Central memory CD8-positive, alpha-beta T cell (primary cell): ENCODE data around the gene BRD3OS.

ENCODE experiments used
- ATAC-seq: fragments of 150-1000 bp; cut with Tn5 transposase; replicated peaks from 2 replicates; pipeline ENCODE4 v1.10.0; 2022; ENCODE audit warnings: mild to moderate bottlenecking, moderate FRiP score, moderate number of reproducible peaks; ENCODE audit not compliant: poor library complexity, severe bottlenecking; ENCODE audit errors: extremely low read depth
- DNase-seq, 2 donors: peaks; one replicate each; pipeline ENCODE4 v3.0.0; 2021; ENCODE audit warnings: low spot score in 2 of 2
- H3K27ac Mint-ChIP-seq: one replicate; pipeline ENCODE4 v1.8.0; 2022; ENCODE audit warnings: low read depth, mild to moderate bottlenecking, moderate library complexity, mixed read lengths
- H3K27me3 Mint-ChIP-seq: one replicate; pipeline ENCODE4 v1.8.0; 2022; ENCODE audit warnings: mixed read lengths
- H3K36me3 Mint-ChIP-seq: one replicate; pipeline ENCODE4 v1.8.0; 2022; ENCODE audit warnings: mild to moderate bottlenecking, moderate library complexity, mixed read lengths; ENCODE audit not compliant: insufficient read depth
- H3K4me1 Mint-ChIP-seq: one replicate; pipeline ENCODE4 v1.8.0; 2022; ENCODE audit warnings: mixed read lengths
- H3K4me3 Mint-ChIP-seq: one replicate; pipeline ENCODE4 v1.8.0; 2022; ENCODE audit warnings: mild to moderate bottlenecking, moderate library complexity, mixed read lengths
- H3K9me3 Mint-ChIP-seq: one replicate; pipeline ENCODE4 v1.8.0; 2022; ENCODE audit warnings: mixed read lengths

BRD3OS gene

DNA sequence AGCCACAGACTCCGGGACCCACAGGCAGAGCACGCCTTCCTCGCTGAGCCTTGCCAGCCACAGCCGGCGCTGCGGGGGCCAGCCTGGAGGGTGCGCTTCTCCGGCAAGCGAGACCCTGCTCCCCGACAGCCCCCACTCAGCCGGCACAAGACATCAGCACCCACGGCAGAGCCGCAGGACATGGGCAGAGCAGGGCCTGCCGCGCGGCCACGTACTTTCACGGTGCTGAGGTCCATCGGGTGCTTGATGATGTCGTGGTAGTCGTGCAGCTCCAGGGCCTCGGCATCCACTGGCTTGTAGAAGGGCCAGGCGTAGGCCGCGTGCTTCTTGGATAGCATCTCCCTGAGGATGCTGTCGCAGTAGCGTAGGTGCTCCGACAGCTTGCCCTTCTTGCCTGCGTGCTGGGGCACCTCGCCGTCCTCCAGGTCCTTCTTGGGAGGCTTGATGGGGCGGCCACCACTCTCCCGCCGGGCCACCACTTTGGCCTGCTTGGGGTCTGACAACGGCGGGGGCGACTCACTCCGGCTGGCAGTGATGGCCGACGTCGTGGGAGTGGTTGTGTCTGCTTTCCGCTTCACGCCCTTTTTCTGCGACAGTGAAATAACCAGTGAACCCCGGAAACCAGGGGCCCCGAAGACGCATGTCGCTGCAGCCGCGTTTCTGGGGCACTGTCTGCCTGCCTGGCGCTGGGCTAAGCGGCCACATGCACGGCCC, 22.7 kb downstream of the BRD3OS start:
- Mint-ChIP-seq H3K9me3 (no peaks in the 10 kb centered on the region), H3K36me3 (peaks cover 31% of the 10 kb centered on the region), H3K4me3 (no peak overlapping the region), H3K27ac (no peak overlapping the region), H3K4me1 (no peaks in the 10 kb centered on the region), H3K27me3 (no peaks in the 10 kb centered on the region)
- no peak for DNase-seq
- no peak for ATAC-seq

DNA sequence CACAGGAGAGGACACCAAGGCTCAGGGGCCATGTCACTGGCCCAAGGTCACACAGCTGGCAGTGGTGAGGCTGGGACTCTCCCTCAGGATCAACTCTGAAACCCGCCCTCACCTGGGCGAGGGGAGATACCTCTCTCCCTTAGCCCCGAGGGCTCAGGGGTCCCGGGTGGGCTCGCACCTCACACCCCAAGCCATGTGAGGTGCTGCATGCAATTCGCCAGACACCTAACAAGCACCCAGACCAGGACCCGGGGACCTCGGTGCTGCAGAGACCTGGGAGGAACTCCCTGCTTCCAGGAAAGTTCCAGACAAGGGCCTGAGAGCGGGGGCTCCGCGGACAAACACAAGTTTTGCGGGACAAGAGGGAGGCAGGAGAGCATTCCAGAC, 23.3 kb downstream of the BRD3OS start:
- ATAC-seq = no peak
- Mint-ChIP-seq H3K9me3 (no peaks in the 10 kb centered on the region), H3K27me3 (no peaks in the 10 kb centered on the region), H3K36me3 (peaks cover 30% of the 10 kb centered on the region), H3K4me1 (no peaks in the 10 kb centered on the region), H3K27ac (no peak overlapping the region), H3K4me3 (no peak overlapping the region)
- no peak for DNase-seq

DNA sequence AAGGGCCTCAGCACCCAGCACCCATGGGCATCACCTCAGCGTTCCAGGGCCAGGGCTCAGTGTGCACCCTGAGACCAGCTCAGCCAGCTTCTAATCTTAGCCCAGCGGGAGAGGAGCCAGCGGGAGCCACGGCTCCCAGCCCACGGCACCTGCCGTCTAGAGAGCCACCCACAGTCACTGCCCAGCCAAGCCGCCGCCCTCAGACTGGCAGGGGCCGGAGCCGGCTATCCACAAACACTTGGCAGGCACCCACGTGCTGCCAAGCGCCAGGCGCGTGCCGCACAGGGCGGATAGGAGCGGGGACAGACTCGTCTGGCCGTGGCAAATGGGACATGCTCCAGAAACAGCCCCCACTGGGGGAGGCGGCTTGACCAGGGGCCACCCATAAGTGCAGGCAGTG, 24.0 kb downstream of the BRD3OS start:
- peaks cover 30% of the 10 kb centered on the region for H3K36me3 Mint-ChIP-seq
- H3K9me3 Mint-ChIP-seq = no peaks in the 10 kb centered on the region
- H3K4me1 Mint-ChIP-seq = no peaks in the 10 kb centered on the region
- no peaks in the 10 kb centered on the region for H3K27me3 Mint-ChIP-seq
- H3K4me3 Mint-ChIP-seq = no peak overlapping the region
- ATAC-seq = no peak
- H3K27ac Mint-ChIP-seq = no peak overlapping the region
- no peak for DNase-seq

DNA sequence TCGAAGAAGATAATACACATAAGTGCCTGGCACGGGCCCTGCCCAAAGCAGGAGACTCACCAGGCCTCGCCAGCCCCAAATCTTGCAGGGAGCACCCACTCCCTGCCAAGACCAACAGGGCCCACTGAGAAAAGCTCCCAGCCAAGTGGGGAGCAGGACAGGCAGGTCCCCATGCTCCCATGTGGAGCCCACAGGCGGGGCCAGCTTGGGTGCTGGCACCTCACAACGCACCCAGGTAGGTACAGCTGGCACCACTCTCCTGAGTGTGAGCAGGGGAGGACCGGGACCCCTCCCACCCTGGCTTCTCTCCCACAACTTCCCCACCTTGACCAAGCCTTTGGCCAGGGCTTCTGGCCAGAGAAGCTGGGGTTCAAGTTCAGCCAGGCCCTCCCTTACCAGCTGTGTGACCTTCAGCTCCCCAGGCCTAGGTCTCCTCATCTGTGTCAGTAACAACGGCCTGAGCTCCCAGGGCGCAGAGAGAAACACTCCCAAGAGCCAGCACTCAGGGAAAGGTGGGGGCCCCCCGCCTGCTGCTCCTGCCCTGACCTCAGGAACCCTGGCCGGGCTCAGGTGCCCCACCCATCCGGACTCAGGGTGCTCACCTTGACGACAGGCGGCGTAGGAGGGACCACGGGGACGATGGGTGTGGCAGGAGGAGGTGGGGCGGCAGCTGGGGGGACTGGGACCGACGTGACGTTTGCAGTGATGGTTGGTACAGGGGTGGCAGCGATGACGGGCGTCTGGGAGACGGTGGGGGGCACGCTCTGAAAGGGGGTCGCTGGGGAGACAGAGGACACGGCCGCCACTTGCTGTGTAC, 24.7 kb downstream of the BRD3OS start:
- Mint-ChIP-seq H3K36me3 (peaks cover 30% of the 10 kb centered on the region), H3K9me3 (no peaks in the 10 kb centered on the region), H3K4me3 (no peak overlapping the region), H3K4me1 (no peaks in the 10 kb centered on the region), H3K27me3 (no peaks in the 10 kb centered on the region), H3K27ac (no peak overlapping the region)
- no peak for ATAC-seq
- DNase-seq = no peak

DNA sequence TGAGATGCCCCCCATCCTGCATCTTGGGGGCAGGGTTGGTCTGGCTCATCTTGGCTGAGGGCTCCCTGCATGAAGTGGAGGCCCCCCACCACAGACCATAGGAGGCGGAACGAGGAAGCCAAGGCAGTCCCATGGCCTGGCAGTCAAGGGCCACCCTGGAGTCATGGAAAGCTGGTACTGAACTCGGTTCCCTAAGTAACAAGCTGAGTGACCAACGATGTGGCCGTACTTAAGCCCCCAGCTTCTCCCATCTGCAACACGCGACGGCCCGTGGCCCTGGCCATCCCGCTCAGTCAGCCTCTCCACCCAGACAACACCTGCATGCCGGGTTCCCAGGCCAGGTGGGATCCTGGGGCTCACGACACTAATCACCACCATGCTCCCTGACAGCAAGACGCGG, 25.4 kb downstream of the BRD3OS start:
- no peak for ATAC-seq
- DNase-seq = no peak
- no peak overlapping the region for H3K27ac Mint-ChIP-seq
- no peak overlapping the region for H3K4me3 Mint-ChIP-seq
- peaks cover 30% of the 10 kb centered on the region for H3K36me3 Mint-ChIP-seq
- no peaks in the 10 kb centered on the region for H3K27me3 Mint-ChIP-seq
- no peaks in the 10 kb centered on the region for H3K4me1 Mint-ChIP-seq
- H3K9me3 Mint-ChIP-seq = no peaks in the 10 kb centered on the region

DNA sequence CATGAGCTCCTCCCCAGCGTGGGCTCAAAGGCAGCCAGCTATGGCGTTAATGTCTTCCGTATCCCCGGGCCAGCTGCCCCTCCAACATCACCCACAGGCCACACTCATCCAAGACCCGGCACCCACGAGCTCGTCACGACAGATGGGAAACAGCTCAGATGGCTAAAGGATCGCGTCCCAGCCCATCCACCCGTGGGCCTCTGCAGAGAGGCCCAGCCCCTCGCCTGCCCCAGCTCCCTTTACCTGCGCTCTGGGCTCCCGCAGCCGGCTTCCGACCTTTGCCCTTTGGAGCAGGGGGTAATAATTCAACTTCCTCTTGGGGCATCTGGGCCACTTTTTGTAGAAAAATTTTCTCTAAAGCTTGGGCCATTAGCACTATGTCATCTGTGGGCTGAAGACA, 26.0 kb downstream of the BRD3OS start:
- no peak overlapping the region for H3K4me3 Mint-ChIP-seq
- DNase-seq = no peak
- H3K4me1 Mint-ChIP-seq = peaks cover 3% of the 10 kb centered on the region
- H3K27ac Mint-ChIP-seq = no peak overlapping the region
- ATAC-seq = no peak
- H3K36me3 Mint-ChIP-seq = peaks cover 30% of the 10 kb centered on the region
- H3K9me3 Mint-ChIP-seq = no peaks in the 10 kb centered on the region
- no peaks in the 10 kb centered on the region for H3K27me3 Mint-ChIP-seq

DNA sequence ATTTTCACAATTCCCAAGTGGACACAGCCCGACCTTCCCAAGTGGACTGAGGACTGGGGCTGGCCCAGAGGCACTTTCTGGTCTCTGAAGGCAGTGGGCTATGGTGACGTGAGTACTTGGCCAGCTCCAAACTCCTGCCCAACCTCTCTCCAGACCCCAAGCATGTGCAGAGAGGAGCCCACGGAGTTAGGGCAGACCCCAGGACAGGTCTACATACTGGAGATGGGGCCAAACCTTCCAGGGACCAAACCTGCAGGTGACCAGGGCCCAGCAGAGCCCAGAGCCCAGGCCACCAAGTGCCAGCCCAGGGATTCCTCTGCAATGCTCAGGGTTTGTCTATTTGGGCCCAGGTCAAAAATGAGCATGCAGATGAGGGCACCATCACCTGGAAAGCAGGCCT, 27.2 kb downstream of the BRD3OS start:
- no peak overlapping the region for H3K27ac Mint-ChIP-seq
- DNase-seq (no peak), ATAC-seq (no peak)
- no peaks in the 10 kb centered on the region for H3K27me3 Mint-ChIP-seq
- no peaks in the 10 kb centered on the region for H3K9me3 Mint-ChIP-seq
- H3K36me3 Mint-ChIP-seq = peaks cover 29% of the 10 kb centered on the region
- no peak overlapping the region for H3K4me3 Mint-ChIP-seq
- H3K4me1 Mint-ChIP-seq = peaks cover 14% of the 10 kb centered on the region

DNA sequence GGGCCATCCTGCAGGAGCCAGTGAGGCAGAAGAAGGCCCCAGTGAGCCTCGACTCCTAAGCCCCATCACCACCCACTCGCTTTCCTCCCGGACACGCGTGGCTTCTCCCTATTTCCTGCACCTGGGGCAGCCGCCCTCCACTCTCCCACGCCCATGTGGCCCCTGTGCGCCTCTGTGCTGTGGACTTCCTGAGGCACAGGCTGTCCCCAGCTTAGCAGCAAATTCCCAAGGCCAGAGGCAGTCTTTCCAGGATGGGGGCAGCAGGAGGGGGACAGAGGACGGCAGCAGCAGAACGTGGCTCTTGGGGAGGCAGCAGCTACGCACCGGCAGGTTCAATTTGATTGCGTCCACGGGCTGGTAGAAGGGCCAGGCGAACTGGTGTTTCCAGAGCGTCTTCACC, 27.7 kb downstream of the BRD3OS start:
- no peak for DNase-seq
- H3K4me1 Mint-ChIP-seq = peaks cover 14% of the 10 kb centered on the region
- H3K27ac Mint-ChIP-seq = no peak overlapping the region
- no peak for ATAC-seq
- no peak overlapping the region for H3K4me3 Mint-ChIP-seq
- no peaks in the 10 kb centered on the region for H3K9me3 Mint-ChIP-seq
- no peaks in the 10 kb centered on the region for H3K27me3 Mint-ChIP-seq
- peaks cover 30% of the 10 kb centered on the region for H3K36me3 Mint-ChIP-seq

DNA sequence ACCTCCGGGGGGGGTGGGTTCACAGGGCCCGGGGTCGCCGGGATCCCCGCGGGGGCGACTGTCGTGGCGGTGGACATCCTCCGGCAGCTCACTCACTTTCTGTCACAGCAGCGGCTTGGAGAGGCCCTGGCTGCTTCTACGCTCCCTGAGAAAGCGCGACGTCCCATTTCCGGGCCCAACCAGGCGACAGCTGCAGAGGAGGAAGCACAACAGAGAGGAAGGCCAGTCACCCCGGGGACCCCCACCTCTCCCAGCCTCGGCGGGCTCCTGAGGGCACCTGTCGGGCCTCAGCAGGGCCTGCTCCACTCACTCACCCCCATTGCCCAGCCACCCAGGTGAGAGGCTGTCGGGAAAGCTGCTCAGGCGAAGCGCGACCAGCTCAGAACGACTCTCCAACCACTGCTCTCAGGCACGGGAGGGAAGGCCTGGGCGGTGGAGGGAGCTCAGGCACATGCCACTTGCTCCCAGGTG, 28.2 kb downstream of the BRD3OS start:
- Mint-ChIP-seq H3K4me1 (peaks cover 15% of the 10 kb centered on the region), H3K27ac (no peak overlapping the region), H3K27me3 (no peaks in the 10 kb centered on the region), H3K4me3 (no peak overlapping the region), H3K36me3 (peaks cover 30% of the 10 kb centered on the region), H3K9me3 (no peaks in the 10 kb centered on the region)
- DNase-seq (no peak), ATAC-seq (no peak)

DNA sequence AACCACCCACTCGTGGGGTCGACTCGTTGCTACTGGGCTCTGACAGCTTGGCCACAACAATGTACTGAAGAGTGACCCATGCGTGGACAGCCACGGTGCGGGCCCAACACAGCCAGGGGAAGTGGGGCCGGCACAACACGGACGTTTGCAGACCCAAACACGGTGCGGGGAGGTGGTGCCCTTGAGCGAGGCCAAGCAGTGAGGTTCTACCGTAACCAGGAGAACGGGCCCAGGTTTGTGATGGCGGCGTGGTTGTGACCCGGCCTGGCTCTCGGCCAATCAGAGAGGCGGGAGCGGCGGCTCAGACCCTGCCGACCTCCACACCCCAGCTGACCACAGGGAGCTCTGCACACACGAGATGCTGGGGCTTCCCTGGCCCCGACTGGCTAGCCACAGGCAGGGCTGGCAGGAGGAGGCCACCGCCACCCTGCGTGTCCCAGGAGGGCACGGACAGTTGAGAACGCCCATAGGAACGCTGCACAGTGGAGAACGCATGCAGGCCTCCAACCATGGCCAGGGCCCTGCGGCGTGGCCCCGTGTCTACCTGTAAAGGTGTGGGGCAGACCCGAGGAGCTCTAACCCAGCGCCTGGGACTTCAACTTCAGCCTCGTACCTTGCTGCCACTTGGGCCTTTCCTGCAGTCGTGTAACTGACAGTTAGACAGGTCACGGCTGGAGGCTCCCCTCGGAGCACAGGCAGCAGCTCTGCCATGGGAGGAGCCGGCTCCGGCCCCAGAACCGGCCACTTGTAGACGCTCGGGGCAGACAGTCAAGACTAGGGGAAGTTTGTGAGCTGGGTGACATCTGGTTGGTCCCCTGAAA, 28.9 kb downstream of the BRD3OS start:
- H3K9me3 Mint-ChIP-seq = no peaks in the 10 kb centered on the region
- H3K36me3 Mint-ChIP-seq = peaks cover 28% of the 10 kb centered on the region
- H3K4me3 Mint-ChIP-seq = no peak overlapping the region
- peaks cover 23% of the 10 kb centered on the region for H3K4me1 Mint-ChIP-seq
- ATAC-seq (no peak), DNase-seq (no peak)
- H3K27ac Mint-ChIP-seq = no peak overlapping the region
- H3K27me3 Mint-ChIP-seq = no peaks in the 10 kb centered on the region

DNA sequence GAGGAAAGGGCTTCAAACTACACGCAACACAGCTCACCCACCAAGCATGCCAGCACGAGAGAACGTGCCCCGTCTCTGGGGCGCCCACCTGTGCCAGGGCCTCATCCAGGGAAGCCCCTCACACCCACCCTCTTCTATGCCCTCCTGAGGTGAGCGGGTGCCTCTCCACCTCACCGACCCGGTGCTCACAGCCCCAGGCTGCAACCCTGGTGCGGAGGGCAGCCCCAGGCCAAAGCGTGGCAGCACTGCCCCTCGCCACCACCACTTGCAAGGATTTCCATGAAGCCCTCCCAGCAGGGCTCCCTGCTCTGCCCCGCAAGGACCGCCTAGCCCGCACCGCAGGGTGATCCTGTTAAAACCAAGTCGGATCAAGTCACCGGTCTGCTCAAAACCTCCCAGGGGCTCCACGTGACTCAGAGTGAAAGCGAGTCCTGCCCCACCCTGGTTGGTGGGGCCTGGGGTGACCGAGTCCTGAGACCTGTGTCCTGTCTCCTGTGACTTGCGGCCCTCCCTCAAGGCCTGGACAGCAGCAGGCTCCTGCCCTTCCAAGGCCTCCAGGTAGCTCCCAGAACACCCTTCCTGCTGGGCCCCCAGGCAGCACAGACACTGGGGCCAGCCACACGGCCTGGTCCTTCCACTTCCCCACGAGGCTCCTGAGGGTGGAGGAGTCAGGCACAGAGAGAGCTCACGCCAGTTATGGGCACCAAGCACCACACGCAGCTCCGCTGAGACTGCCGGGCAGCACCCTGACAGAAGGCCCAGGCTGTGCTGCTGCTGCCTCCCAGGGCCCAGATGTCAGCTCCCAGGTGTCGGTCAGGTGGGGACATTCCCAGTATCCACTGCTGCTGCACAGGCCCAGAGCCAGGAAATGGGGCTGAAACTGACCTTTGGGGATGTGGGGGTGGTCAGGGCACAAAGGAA, 29.9 kb downstream of the BRD3OS start:
- peaks cover 24% of the 10 kb centered on the region for H3K36me3 Mint-ChIP-seq
- no peak for ATAC-seq
- no peak for DNase-seq
- H3K27me3 Mint-ChIP-seq = no peaks in the 10 kb centered on the region
- peaks cover 32% of the 10 kb centered on the region for H3K4me1 Mint-ChIP-seq
- H3K9me3 Mint-ChIP-seq = no peaks in the 10 kb centered on the region
- H3K4me3 Mint-ChIP-seq = no peak overlapping the region
- H3K27ac Mint-ChIP-seq = no peak overlapping the region

DNA sequence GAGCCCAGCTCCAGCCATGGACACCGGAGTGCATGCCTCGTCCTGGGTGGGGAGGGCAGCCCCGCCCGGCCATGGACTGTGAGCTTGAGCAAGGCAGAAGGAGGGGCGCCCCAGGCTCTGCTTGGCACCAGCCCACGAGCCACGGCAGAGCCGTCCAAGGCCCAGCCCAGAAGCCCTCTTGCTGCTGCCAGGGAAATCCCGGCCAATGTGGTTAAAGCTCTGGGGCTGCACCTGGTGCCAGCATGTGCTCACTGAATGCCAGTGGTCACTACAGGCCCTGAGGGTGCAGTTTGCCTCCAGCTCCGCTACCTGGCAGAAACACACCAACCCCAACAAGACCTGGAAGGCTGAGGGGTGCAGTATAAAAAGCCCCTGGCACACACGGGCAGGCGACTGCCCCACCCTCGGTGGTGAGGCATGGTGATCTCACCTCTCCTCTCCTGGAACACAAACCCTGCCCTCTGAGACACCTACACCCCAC, 30.7 kb downstream of the BRD3OS start:
- Mint-ChIP-seq H3K27me3 (no peaks in the 10 kb centered on the region), H3K4me1 (peaks cover 38% of the 10 kb centered on the region), H3K4me3 (no peak overlapping the region), H3K27ac (no peak overlapping the region), H3K36me3 (peaks cover 23% of the 10 kb centered on the region), H3K9me3 (no peaks in the 10 kb centered on the region)
- ATAC-seq = no peak
- no peak for DNase-seq
